GM18507 (cell line): Measurements from ENCODE around the gene MAPKAPK2.

ENCODE experiments used
- DNase-seq: peaks from one replicate; pipeline ENCODE4 v3.0.0; 2011; ENCODE audit warnings: low read depth; ENCODE audit not compliant: insufficient read length; ENCODE audit errors: extremely low spot score
- FAIRE-seq: peaks from 2 replicates; lab custom pipeline; 2011; peaks lifted over from hg19 to GRCh38; lab: Jason Lieb, UNC

The MAPKAPK2 gene

DNA sequence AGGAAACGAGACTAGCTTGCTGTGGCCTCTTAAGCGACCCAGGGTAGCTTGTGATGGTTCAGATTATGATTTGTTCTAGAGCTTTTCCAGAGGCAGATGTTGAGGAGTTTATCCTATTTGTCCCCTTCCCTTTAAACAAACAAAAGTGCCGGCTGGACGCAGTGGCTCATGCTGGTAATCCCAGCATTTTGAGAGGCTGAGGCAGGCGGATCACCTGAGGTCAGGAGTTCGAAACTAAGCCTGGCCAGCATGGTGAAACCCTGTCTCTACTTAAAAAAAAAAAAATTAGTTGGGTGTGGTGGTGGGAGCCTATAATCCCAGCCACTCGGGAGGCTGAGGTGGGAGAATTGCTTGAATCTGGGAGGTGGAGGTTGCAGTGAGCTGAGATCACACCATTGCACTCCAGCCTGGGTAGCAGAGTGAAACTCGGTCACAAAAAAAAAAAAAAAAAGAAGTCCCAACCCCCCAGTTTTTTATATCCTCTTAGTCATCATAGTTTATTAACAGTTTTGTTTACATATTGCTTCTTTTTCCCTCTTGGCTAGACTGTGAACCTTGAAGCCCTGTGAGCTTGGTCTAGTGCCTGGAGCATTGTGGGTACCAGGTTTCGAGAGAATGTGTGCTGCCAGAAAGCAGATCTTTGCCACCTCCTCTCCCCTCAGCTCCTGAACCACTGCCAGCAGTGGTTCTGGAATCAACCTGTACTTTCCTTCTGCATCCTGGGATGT lies 29.8 kb downstream of the MAPKAPK2 start:
- no peak for DNase-seq
- no peak for FAIRE-seq

DNA sequence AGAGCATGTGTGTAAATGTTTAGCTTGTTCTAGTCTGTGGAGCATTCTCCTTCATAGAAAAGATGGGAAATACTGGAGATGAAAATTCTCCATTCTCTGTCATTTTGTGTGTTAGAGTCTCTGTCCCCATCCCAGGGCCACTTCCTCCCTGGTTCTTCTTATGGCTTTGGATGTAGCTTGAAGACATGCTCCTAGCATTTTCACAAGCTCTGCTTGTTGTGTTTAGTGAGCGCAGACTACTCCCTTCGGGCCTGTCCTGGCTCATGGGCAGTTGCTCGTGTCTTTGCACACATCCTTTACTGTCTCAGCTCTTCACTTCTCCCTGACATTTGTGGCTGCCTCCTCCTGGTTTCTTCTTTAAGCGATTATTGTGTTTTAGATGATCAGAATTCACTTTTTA lies 30.4 kb downstream of the MAPKAPK2 start:
- FAIRE-seq (no peak), DNase-seq (no peak)

GRCh38 chr1:206715552-206716158 lies 30.9 kb downstream of the MAPKAPK2 start:
- DNase-seq (no peak), FAIRE-seq (no peak)

- no peak for FAIRE-seq
- DNase-seq: no peak
Observed at GRCh38 chr1:206716159-206716869, 31.6 kb downstream of the MAPKAPK2 start.

- no peak for DNase-seq
Observed at GRCh38 chr1:206716870-206717673, 32.4 kb downstream of the MAPKAPK2 start.

GRCh38 chr1:206717674-206717989 lies 32.9 kb downstream of the MAPKAPK2 start:
- FAIRE-seq (no peak), DNase-seq (no peak)

More at GRCh38 chr1:206716870-206717673, 32.4 kb downstream of the MAPKAPK2 start:
- FAIRE-seq: peak; percentile 82

DNA sequence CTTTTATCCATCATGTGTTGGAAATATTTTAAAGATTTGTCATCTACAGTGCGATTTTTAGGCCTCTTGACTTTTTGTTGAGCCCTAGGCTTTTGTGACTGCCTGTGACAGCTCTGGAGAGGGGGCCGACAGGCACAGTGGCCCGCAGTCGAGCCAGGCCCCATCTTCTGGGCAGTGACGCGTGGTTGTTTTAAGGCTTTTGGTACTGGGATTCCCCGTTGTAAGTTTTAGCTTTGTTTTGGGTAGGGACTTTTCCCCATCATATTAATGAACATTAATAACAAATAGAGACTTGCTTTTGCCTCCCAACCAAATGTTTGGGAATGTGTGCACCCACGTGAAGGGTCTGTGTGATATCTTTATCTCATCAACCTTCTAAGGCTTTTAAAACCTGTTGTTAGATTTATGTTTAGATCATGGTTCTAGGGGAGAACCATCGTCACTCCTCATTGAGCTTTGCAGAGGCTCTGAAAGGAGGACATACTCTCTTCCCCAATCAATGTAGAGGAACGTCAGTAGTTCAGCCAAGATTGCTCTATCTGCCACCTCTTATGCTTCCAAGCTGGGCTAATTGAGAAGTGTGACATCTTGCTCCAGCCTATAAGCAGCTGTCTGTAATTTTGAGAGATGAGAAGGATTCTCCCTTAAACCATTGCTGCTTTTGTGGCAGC lies 34.6 kb downstream of the MAPKAPK2 start:
- peak; percentile 53 for FAIRE-seq
- no peak for DNase-seq

DNA sequence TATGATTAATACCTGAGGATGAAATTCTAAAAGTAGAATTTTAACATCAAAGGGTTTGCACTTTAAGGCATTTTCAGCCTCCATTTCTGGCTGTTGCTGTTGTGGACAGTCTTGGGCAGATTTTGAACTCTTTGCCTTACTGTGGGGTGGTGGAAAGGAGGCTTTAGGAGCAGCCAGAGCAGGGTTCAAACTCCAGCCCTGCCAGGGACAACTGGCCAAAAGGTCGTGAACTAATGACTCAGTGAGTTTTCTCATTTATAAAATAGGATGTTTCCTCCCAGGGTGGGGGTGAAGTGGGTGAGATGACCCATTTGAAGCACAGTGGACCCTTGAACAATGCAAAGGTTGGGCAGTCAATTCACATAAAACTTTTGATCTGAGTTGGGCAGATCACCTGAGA lies 36.7 kb downstream of the MAPKAPK2 start:
- DNase-seq (no peak), FAIRE-seq (no peak)

- DNase-seq (no peak), FAIRE-seq (no peak)
Observed at GRCh38 chr1:206722751-206723461, 38.2 kb downstream of the MAPKAPK2 start.

- no peak for FAIRE-seq
- DNase-seq: no peak
Observed at GRCh38 chr1:206723462-206723804, 38.7 kb downstream of the MAPKAPK2 start.

DNA sequence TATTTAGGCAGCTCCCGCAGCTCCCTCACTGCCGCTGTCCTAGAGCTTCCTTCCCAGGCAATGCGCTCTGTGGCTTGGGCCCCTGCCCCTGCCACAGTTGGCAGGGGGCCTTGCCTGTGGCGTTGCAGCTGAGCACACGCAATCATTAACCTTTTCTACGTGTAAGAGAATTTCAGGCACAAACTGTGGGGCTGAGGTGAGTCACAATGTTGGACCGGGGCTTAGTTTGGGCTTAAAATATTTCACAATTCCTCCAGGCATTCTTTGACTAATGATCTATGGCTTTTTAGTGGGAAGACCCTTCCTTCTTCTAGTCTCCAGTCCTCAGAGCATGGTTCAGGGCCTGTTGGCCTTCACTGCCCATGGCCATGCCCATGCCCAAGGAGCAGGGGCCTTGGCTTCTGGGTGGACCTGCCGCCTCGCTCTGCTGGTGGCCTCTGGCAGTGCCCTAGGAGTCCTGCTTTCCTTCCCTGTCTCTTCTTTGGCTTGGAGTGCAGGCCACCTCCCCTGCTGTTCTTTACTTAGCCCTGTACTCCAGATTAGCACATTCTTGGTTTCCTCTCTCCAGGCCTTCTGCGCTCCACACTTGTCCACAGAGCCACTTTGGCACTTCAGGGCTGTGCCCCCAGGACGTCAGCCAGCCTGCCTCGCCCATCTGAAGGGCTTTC lies 39.2 kb downstream of the MAPKAPK2 start:
- no peak for DNase-seq
- FAIRE-seq: no peak

DNA sequence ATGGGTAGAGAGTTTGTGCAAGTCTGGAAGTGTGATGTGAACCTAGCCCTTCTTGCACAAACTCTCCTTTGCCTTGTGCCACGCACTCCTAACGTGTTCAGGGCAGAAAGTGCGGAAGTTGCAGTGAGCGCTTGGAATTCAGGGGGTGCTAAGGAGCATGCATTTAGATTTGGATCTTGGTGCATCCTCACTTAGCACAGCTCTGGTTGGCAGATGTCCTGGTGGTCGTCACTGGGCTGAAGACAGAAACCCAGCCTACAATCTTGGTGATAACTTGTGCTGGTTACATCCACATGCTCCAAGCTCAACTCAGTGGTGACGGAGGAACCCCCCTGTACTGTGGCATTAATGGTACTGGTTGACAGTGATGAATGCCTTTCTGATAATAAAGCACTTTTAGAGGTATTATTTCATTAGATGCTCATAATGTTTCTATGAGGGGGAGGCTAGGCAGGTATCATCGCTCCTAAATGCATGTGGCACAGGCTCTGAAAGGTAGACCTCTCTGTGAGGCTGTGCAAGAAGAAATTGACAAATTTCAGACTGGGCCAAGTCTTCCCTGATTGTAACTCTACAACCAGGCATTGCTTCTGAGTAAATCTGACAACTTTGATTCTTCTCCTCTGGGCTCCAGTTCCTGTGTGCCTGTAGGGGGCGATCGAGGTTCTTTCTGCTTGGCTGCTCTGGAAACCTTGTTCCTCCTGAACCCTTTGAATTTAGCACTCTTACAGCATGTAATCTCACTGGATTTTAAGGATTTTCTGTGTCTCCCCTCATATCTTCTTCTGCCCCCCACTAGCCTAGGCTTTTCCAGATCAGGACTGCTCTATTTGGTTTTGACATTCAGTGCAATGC lies 40.6 kb downstream of the MAPKAPK2 start:
- DNase-seq (no peak), FAIRE-seq (peak; percentile 38)

GRCh38 chr1:206727981-206728696 lies 43.4 kb downstream of the MAPKAPK2 start:
- FAIRE-seq (no peak), DNase-seq (no peak)

- DNase-seq (no peak), FAIRE-seq (no peak)
Observed at GRCh38 chr1:206728697-206728987, 43.9 kb downstream of the MAPKAPK2 start.

DNA sequence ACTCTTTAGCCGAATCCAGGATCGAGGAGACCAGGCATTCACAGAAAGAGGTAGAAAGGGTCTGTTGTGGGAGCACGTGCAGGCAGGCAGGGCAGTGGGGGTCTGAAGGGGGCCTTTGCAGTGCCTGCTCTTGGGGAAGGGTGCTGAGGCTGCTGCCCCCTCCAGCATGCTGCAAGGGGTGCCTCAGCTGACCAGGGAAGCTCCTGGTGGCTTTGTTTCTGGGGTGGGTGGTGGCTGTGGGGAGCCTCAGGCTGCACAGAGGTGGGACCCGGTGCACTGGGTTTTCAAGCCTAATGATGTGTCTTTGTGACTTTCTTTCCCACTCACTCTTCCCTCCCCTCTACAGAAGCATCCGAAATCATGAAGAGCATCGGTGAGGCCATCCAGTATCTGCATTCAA lies 44.3 kb downstream of the MAPKAPK2 start:
- FAIRE-seq (no peak), DNase-seq (no peak)

DNA sequence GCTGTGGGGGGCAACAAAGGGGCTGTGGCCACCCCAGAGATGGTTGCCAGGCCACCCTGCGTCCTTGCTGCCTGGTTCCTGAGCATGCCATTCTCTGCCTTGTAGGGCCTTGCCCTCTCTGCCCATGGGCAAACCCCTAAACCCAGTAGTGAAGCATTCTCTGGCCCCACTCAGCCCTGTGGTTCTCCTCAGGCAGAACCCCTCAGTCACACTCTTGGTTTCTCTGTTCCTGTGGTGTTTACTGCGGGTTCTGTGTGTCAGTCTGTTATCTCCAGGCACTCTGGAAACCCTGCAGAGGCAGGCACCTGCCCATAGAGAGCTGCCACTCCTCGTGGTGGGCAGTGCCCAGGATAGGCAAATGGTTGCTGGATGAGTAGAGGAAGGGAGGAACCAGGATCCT lies 44.8 kb downstream of the MAPKAPK2 start:
- no peak for FAIRE-seq
- DNase-seq: no peak

DNA sequence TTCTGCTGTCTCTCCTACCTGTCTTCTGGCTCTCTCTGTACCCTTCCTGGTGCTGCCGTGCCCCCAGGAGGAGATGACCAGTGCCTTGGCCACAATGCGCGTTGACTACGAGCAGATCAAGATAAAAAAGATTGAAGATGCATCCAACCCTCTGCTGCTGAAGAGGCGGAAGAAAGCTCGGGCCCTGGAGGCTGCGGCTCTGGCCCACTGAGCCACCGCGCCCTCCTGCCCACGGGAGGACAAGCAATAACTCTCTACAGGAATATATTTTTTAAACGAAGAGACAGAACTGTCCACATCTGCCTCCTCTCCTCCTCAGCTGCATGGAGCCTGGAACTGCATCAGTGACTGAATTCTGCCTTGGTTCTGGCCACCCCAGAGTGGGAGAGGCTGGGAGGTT lies 47.8 kb downstream of the MAPKAPK2 start:
- no peak for FAIRE-seq
- no peak for DNase-seq
